A549 (cell line): ENCODE results near the gene VIPR2.

Source experiments
- CHD2 ChIP-seq: fragments of 150-350 bp; IDR thresholded peaks from 2 replicates; pipeline ENCODE4 v1.6.1; 2014; ENCODE audit warnings: low read length; ENCODE audit not compliant: partially characterized antibody
- CHD4 ChIP-seq: fragments of 200-600 bp; sonication (generic); IDR thresholded peaks from 2 replicates; pipeline ENCODE4 v1.6.1; 2016; ENCODE audit warnings: antibody characterized with exemption, mild to moderate bottlenecking, borderline replicate concordance
- CTCF ChIP-seq: fragments of >200 bp; sonication (Bioruptor Twin); formaldehyde crosslinking; IDR thresholded peaks from 3 replicates; pipeline ENCODE4 v1.5.1; 2016
- GATA3 ChIP-seq: IDR thresholded peaks from 2 replicates; pipeline ENCODE4 v1.6.1; 2012; ENCODE audit warnings: borderline replicate concordance
- KDM5A ChIP-seq: fragments of 200-600 bp; sonication (generic); IDR thresholded peaks from 2 replicates; pipeline ENCODE4 v1.6.1; 2016; ENCODE audit warnings: antibody characterized with exemption, mild to moderate bottlenecking
- MAFK ChIP-seq: fragments of 450-650 bp; IDR thresholded peaks from 2 replicates; pipeline ENCODE4 v1.6.1; 2014; ENCODE audit not compliant: partially characterized antibody
- MAX ChIP-seq: IDR thresholded peaks from 2 replicates; pipeline ENCODE4 v1.6.1; 2012
- NFE2L2 ChIP-seq: fragments of 150-350 bp; conservative IDR thresholded peaks from 2 replicates; pipeline ENCODE4 v1.6.1; 2014; ENCODE audit warnings: low read length
- POLR2A ChIP-seq: IDR thresholded peaks from 2 replicates; pipeline ENCODE4 v1.6.1; 2012; ENCODE audit warnings: mild to moderate bottlenecking, low read length
- ZC3H11A ChIP-seq: fragments of 450-650 bp; IDR thresholded peaks from 2 replicates; pipeline ENCODE4 v1.6.1; 2014; ENCODE audit warnings: antibody characterized with exemption, mild to moderate bottlenecking
- TF ChIP-seq, protein P1 (sequence below): fragments of 200-600 bp; sonication (generic); IDR thresholded peaks from 2 replicates; pipeline ENCODE4 v1.6.1; 2016; ENCODE audit warnings: antibody characterized with exemption, mild to moderate bottlenecking, moderate library complexity

- TF ChIP-seq CHD4, result no peak
- no peak for TF ChIP-seq POLR2A
- TF ChIP-seq, protein P1, sequence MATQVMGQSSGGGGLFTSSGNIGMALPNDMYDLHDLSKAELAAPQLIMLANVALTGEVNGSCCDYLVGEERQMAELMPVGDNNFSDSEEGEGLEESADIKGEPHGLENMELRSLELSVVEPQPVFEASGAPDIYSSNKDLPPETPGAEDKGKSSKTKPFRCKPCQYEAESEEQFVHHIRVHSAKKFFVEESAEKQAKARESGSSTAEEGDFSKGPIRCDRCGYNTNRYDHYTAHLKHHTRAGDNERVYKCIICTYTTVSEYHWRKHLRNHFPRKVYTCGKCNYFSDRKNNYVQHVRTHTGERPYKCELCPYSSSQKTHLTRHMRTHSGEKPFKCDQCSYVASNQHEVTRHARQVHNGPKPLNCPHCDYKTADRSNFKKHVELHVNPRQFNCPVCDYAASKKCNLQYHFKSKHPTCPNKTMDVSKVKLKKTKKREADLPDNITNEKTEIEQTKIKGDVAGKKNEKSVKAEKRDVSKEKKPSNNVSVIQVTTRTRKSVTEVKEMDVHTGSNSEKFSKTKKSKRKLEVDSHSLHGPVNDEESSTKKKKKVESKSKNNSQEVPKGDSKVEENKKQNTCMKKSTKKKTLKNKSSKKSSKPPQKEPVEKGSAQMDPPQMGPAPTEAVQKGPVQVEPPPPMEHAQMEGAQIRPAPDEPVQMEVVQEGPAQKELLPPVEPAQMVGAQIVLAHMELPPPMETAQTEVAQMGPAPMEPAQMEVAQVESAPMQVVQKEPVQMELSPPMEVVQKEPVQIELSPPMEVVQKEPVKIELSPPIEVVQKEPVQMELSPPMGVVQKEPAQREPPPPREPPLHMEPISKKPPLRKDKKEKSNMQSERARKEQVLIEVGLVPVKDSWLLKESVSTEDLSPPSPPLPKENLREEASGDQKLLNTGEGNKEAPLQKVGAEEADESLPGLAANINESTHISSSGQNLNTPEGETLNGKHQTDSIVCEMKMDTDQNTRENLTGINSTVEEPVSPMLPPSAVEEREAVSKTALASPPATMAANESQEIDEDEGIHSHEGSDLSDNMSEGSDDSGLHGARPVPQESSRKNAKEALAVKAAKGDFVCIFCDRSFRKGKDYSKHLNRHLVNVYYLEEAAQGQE, result no peak
- no peak for TF ChIP-seq CTCF
- no peak for TF ChIP-seq MAX
- TF ChIP-seq NFE2L2, result no peak
- TF ChIP-seq ZC3H11A, result no peak
- no peak for TF ChIP-seq KDM5A
- no peak for TF ChIP-seq GATA3
- TF ChIP-seq CHD2, result no peak
- TF ChIP-seq MAFK, result no peak
These were observed 104.5 kb downstream of the VIPR2 start for GRCh38 chr7:159040146-159040545.
